ENCODE measurements around the gene TIMM50.

Gene TIMM50

GRCh38 chr19:39533791-39534190, 53.2 kb downstream of the TIMM50 start:
- no peak for FAIRE-seq
- TF ChIP-seq CTCF (IDR thresholded peaks at IDR 0.05; ENCODE audit: insufficient read depth, missing control alignments): no peak

GRCh38 chr19:39539165-39539517, 58.5 kb downstream of the TIMM50 start:
- no peak for TF ChIP-seq CTCF (IDR thresholded peaks at IDR 0.05; ENCODE audit: insufficient read depth, missing control alignments)
- no peak for FAIRE-seq
- no peak for DNase-seq (ENCODE audit: insufficient read length, low spot score)

More at GRCh38 chr19:39533791-39534190, 53.2 kb downstream of the TIMM50 start:
- DNase-seq (ENCODE audit: insufficient read length, low spot score): no peak

- TF ChIP-seq CTCF (IDR thresholded peaks at IDR 0.05; ENCODE audit: insufficient read depth, missing control alignments): peak; percentile 83
- FAIRE-seq (no peak), DNase-seq (ENCODE audit: insufficient read length, low spot score) (peak; percentile 93)
These were observed 59.1 kb downstream of the TIMM50 start, which contains the start of gene EID2 for GRCh38 chr19:39539518-39540332. TSS of gene EID2 (minus strand) at chr19:39540161. CDS start at chr19:39540079, 82 bp downstream.

DNA sequence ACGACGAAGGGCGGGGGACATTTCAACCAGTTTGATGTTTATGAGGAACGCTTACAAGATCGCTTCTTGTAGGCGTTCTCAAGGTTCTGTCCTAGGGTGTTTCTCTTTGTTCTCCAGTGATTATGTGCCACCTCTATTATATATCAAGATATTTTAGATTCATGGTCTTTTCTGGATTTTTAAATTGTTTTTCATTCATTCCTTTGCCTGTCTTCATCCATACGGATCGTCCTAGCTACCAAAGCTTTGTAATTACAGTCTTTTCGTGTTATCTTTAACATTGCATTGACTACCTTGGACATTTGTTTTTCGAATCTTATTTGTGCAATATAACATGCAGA, 59.7 kb downstream of the TIMM50 start:
- FAIRE-seq (no peak), DNase-seq (ENCODE audit: insufficient read length, low spot score) (no peak)
- TF ChIP-seq CTCF (IDR thresholded peaks at IDR 0.05; ENCODE audit: insufficient read depth, missing control alignments): no peak

Data from D721Med (cell line).